Colonic mucosa (tissue), 4 donors: ENCODE results near the gene GPR65. TPM values are rescaled to one million over a fixed set of nuclear protein-coding genes. Genes with fewer than 3 reads are reported as not detected.

Source experiments
- DNase-seq: peaks from one replicate; pipeline ENCODE4 v3.0.0-alpha.2; 2020
- H3K27ac ChIP-seq: fragments of 200-600 bp; one replicate; pipeline ENCODE4 v1.8.0; 2021
- H3K27me3 ChIP-seq: fragments of 200-600 bp; one replicate; pipeline ENCODE4 v1.8.0; 2021
- H3K36me3 ChIP-seq: fragments of 200-600 bp; one replicate; pipeline ENCODE4 v1.8.0; 2021
- H3K4me1 ChIP-seq: fragments of 200-600 bp; one replicate; pipeline ENCODE4 v1.8.0; 2021; ENCODE audit warnings: mild to moderate bottlenecking
- H3K4me3 ChIP-seq: fragments of 200-600 bp; one replicate; pipeline ENCODE4 v1.8.0; 2021
- H3K9ac ChIP-seq, 2 donors: one replicate each; pipeline ENCODE4 v1.7.0; 2013; ENCODE audit warnings: control low read depth in 2 of 2, low read depth in 2 of 2, low read length in 2 of 2
- H3K9me3 ChIP-seq: fragments of 200-600 bp; one replicate; pipeline ENCODE4 v1.8.0; 2021
- intact Hi-C: fragments of 100-400 bp; cut with DNase I; formaldehyde crosslinking; loops from one replicate; pipeline ENCODE4 v1.14.1; 2022
- total RNA-seq, 2 donors: library from RNA; stranded (reverse); fragmentation: NEBNext Ultra II Directional in 1 of 2; extraction: Animal tissue kit (Norgen Biotek cat#: 25700) in 1 of 2; gene quantifications; one replicate each; pipeline ENCODE4 v1.2.1, GENCODE V29; 2021
- TF ChIP-seq, protein P1 (sequence below): fragments of 200-600 bp; IDR thresholded peaks from one replicate; pipeline ENCODE4 v1.8.0; 2022; ENCODE audit warnings: antibody characterized with exemption, mild to moderate bottlenecking
- donor health status: healthy.
- donor health status: DM: no; HTN: no; CAD: no.
- donor health status: DM: no; HTN: no; CAD: no.

GPR65 gene
- total RNA-seq, 2 donors from 2014 or later, result 0.35 to 1.2 TPM

DNA sequence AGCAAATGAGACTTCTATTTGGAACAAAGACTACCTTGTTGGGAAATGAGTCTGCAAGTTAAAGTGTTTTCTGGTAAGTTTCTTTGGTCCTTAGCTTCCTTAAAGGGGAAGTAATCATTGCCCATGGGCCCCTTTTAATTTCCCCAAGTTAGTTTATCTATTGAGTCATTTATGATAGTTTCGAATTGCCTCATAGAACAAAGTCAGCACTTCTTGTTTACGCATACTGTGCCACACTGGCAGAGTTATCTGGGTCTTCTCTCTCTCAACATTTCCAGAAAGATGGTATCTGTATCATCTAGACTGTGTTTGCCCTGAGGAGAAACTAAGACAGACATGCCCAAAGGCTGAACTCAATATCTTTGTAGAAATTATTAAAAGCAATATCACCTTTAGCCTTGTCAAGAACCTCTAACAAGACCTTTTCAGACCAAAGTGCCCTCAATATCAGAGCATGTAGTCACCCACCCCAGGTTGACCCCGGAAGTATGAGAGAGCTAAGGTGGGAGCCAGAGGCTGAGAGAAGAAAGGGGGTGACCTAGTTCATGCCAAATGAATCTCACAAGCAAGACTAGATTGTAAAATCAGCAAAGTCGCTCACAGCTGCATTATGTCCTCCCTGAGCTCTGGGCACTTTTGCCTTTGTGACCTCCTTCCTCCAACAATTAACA, 40.0 kb downstream of the GPR65 start:
- Histone ChIP-seq H3K4me3 (no peak overlapping the region), H3K9me3 (no peaks in the 10 kb centered on the region), H3K27me3 (no peaks in the 10 kb centered on the region), H3K36me3 (no peaks in the 10 kb centered on the region), H3K9ac (no peak overlapping the region), H3K4me1 (no peaks in the 10 kb centered on the region), H3K27ac (no peak overlapping the region)
- intact Hi-C loops, result no loop called here
- no peak for DNase-seq
- TF ChIP-seq, protein P1, sequence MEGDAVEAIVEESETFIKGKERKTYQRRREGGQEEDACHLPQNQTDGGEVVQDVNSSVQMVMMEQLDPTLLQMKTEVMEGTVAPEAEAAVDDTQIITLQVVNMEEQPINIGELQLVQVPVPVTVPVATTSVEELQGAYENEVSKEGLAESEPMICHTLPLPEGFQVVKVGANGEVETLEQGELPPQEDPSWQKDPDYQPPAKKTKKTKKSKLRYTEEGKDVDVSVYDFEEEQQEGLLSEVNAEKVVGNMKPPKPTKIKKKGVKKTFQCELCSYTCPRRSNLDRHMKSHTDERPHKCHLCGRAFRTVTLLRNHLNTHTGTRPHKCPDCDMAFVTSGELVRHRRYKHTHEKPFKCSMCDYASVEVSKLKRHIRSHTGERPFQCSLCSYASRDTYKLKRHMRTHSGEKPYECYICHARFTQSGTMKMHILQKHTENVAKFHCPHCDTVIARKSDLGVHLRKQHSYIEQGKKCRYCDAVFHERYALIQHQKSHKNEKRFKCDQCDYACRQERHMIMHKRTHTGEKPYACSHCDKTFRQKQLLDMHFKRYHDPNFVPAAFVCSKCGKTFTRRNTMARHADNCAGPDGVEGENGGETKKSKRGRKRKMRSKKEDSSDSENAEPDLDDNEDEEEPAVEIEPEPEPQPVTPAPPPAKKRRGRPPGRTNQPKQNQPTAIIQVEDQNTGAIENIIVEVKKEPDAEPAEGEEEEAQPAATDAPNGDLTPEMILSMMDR, result no peak

DNA sequence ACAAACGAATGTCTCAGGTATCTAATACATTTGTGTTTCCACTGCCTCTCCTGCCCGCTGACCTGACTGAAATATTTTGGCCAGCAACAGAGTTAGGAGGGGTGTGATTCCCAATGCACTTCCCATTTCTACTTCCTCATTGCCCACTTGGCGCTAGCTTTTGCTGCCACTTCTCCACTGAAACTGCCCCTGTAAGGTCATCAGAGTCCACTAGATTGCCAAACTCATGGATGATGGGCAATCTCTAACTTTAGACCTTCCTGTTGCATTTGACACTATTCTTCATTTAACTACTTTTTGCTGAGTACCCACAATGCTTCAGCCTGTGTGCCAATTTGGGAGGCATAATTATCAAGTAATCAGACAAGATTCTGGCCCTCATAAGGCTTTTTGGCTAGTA, 40.8 kb downstream of the GPR65 start:
- H3K9me3 ChIP-seq, result no peaks in the 10 kb centered on the region
- no peaks in the 10 kb centered on the region for H3K27me3 ChIP-seq
- no peaks in the 10 kb centered on the region for H3K36me3 ChIP-seq
- no peak overlapping the region for H3K4me3 ChIP-seq
- H3K4me1 ChIP-seq, result no peaks in the 10 kb centered on the region
- DNase-seq, result no peak
- TF ChIP-seq, protein P1, result no peak
- no peak overlapping the region for H3K9ac ChIP-seq
- intact Hi-C loops, result no loop called here
- H3K27ac ChIP-seq, result no peak overlapping the region

DNA sequence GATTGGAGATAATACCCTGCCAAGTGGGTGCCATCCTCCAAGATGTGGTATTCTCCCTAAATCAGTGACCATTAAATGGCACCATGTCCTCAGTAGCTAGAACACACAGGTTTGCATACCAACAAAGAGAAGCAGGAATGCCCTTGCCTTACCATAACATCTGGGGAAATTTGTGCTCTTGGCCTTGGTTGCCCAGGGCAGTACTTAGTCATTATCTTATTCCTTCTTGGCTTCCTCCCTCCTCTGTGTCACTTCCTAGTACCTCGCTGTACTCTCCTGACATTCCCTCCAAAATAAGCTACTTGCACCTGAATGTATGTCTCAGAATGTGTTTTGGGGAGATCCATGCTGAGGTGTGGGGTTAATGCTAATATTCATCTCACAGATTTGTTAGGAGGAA, 43.4 kb downstream of the GPR65 start:
- intact Hi-C loops, result no loop called here
- TF ChIP-seq, protein P1, result no peak
- no peak overlapping the region for H3K27ac ChIP-seq

DNA sequence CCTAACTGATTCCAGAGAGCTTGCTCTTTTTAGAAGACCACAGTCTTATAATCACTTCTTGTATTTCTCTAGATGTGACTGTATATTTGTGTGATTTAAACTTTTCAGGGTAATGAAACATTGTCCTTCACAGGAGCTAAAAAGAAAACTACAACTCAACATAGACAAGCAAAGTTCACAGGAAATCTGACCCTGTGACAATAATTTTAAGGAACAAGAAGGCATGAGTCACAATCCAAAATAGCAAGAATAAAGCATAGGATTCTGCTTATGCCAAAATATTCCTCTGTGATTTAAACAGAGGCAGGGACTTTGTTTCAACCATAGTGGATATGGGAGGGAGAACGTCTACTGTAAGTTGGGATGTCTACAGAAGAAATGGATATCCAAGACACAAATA, 44.3 kb downstream of the GPR65 start:
- Histone ChIP-seq H3K4me1 (no peaks in the 10 kb centered on the region), H3K36me3 (no peaks in the 10 kb centered on the region), H3K27ac (no peak overlapping the region), H3K27me3 (no peaks in the 10 kb centered on the region), H3K4me3 (no peak overlapping the region), H3K9ac (no peak overlapping the region), H3K9me3 (no peaks in the 10 kb centered on the region)
- DNase-seq, result no peak
- TF ChIP-seq, protein P1, result no peak
- intact Hi-C loops, result no loop called here

More for the DNA sequence above, 43.4 kb downstream of the GPR65 start:
- Histone ChIP-seq H3K9me3 (no peaks in the 10 kb centered on the region), H3K9ac (no peak overlapping the region), H3K4me3 (no peak overlapping the region), H3K4me1 (no peaks in the 10 kb centered on the region), H3K36me3 (no peaks in the 10 kb centered on the region), H3K27me3 (no peaks in the 10 kb centered on the region)
- DNase-seq, result no peak

DNA sequence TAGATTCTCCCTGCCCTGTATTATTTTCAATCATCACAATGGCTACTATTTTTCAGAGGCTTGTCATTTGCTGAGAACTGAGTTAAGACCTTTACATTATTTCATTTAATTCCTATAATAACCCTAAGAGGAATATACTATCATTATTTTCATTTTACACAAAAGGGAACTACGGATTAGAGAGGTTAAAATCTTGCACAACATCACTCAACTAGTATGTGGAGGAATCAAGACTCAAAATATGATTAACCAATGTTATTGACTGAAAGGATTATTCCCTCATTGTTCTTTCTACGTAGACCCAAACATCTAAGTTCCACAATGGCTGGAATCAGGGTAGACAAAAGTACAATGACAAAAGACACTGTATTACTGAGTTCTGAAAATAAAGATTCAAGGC, 45.0 kb downstream of the GPR65 start:
- TF ChIP-seq, protein P1, result no peak
- Histone ChIP-seq H3K4me3 (no peak overlapping the region), H3K27me3 (no peaks in the 10 kb centered on the region), H3K9me3 (no peaks in the 10 kb centered on the region), H3K9ac (no peak overlapping the region), H3K4me1 (no peaks in the 10 kb centered on the region), H3K36me3 (no peaks in the 10 kb centered on the region), H3K27ac (no peak overlapping the region)
- no peak for DNase-seq
- intact Hi-C loops, result no loop called here
